GM23338 (cell line): ENCODE data around the gene FKBP10.
"Not testable (repeated sequence)": the region's sequence is repeated elsewhere in the genome, so short reads cannot be mapped to it uniquely, and the experiment has no call there.

Experiments used
- CREB1 ChIP-seq: fragments of 250-450 bp; sonication (Bioruptor Pico); IDR thresholded peaks from 2 replicates; pipeline ENCODE4 v1.5.0; 2020; ENCODE audit warnings: low read depth, mild to moderate bottlenecking, moderate library complexity
- EZH2 ChIP-seq: fragments of 200-600 bp; sonication (generic); IDR thresholded peaks from one replicate; pipeline ENCODE4 v1.8.0; 2017; ENCODE audit warnings: antibody characterized with exemption, mild to moderate bottlenecking, low read depth; ENCODE audit not compliant: unreplicated experiment
- EZH2phosphoT487 ChIP-seq: fragments of 200-600 bp; sonication (generic); IDR thresholded peaks from one replicate; pipeline ENCODE4 v1.8.1; 2018; ENCODE audit warnings: antibody characterized with exemption; ENCODE audit not compliant: unreplicated experiment
- TF ChIP-seq, protein P1 (sequence below), 2 experiments: fragments of 200-600 bp in 1 of 2; sonication (generic) in 1 of 2; conservative IDR thresholded peaks; 2 replicates each; pipeline versions ENCODE4 v1.5.1 to v1.6.1; 2016 to 2017; ENCODE audit warnings: antibody characterized with exemption in 2 of 2, low read depth in 2 of 2, mild to moderate bottlenecking in 2 of 2, moderate library complexity in 1 of 2
- TF ChIP-seq, protein P2 (sequence below): IDR thresholded peaks from one replicate; pipeline ENCODE4 v1.6.1; 2018; ENCODE audit warnings: antibody characterized with exemption; ENCODE audit not compliant: unreplicated experiment
- TF ChIP-seq, protein P3 (sequence below): IDR thresholded peaks from 2 replicates; pipeline ENCODE4 v1.6.1; 2016; ENCODE audit warnings: antibody characterized with exemption

DNA sequence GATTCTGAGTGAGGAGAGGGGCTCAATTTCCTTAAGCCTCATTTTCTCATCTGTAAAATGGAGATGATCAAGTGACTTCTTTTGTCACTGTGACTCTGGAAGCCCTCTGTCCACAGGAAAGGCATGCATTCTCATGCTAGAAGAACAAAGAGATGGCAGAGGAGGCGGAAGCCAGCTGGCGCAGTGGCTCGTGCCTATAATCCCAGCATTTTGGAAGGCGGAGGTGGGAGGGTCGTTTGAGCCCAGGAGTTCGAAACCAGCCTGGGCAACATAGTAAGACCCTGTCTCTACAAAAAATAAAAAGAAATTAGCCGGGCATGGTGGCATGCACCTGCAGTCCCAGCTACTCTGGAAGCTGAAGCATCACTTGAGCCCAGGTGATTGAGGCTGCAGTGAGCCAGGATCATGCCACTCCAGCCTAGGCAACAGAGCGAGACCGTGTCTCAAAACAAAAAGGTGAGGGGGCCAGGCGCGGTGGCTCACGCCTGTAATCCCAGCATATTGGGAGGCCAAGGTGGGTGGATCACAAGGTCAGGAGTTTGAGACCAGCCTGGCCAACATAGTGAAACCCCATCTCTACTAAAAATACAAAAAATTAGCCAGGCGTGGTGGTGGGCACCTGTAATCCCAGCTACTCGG lies 36.4 kb upstream of the FKBP10 start:
- TF ChIP-seq, protein P1, sequence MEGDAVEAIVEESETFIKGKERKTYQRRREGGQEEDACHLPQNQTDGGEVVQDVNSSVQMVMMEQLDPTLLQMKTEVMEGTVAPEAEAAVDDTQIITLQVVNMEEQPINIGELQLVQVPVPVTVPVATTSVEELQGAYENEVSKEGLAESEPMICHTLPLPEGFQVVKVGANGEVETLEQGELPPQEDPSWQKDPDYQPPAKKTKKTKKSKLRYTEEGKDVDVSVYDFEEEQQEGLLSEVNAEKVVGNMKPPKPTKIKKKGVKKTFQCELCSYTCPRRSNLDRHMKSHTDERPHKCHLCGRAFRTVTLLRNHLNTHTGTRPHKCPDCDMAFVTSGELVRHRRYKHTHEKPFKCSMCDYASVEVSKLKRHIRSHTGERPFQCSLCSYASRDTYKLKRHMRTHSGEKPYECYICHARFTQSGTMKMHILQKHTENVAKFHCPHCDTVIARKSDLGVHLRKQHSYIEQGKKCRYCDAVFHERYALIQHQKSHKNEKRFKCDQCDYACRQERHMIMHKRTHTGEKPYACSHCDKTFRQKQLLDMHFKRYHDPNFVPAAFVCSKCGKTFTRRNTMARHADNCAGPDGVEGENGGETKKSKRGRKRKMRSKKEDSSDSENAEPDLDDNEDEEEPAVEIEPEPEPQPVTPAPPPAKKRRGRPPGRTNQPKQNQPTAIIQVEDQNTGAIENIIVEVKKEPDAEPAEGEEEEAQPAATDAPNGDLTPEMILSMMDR (conservative IDR thresholded peaks at IDR 0.05; ENCODE audit: low read depth in 2 of 2): not testable (repeated sequence)
- TF ChIP-seq EZH2phosphoT487; EZH2; CREB1 (CRISPR knock-in tag): not testable (repeated sequence)
- TF ChIP-seq, protein P2, sequence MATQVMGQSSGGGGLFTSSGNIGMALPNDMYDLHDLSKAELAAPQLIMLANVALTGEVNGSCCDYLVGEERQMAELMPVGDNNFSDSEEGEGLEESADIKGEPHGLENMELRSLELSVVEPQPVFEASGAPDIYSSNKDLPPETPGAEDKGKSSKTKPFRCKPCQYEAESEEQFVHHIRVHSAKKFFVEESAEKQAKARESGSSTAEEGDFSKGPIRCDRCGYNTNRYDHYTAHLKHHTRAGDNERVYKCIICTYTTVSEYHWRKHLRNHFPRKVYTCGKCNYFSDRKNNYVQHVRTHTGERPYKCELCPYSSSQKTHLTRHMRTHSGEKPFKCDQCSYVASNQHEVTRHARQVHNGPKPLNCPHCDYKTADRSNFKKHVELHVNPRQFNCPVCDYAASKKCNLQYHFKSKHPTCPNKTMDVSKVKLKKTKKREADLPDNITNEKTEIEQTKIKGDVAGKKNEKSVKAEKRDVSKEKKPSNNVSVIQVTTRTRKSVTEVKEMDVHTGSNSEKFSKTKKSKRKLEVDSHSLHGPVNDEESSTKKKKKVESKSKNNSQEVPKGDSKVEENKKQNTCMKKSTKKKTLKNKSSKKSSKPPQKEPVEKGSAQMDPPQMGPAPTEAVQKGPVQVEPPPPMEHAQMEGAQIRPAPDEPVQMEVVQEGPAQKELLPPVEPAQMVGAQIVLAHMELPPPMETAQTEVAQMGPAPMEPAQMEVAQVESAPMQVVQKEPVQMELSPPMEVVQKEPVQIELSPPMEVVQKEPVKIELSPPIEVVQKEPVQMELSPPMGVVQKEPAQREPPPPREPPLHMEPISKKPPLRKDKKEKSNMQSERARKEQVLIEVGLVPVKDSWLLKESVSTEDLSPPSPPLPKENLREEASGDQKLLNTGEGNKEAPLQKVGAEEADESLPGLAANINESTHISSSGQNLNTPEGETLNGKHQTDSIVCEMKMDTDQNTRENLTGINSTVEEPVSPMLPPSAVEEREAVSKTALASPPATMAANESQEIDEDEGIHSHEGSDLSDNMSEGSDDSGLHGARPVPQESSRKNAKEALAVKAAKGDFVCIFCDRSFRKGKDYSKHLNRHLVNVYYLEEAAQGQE: not testable (repeated sequence)
- TF ChIP-seq, protein P3, sequence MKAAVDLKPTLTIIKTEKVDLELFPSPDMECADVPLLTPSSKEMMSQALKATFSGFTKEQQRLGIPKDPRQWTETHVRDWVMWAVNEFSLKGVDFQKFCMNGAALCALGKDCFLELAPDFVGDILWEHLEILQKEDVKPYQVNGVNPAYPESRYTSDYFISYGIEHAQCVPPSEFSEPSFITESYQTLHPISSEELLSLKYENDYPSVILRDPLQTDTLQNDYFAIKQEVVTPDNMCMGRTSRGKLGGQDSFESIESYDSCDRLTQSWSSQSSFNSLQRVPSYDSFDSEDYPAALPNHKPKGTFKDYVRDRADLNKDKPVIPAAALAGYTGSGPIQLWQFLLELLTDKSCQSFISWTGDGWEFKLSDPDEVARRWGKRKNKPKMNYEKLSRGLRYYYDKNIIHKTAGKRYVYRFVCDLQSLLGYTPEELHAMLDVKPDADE: not testable (repeated sequence)
